Amniotic epithelial cell (primary cell): ENCODE measurements around the gene TEX19.

Experiments used
- DNase-seq: peaks from one replicate; pipeline ENCODE4 v3.0.0-alpha.2; 2010; ENCODE audit warnings: low read depth

The TEX19 gene

GRCh38 chr17:82358465-82359350, at the start of gene TEX19:
TSS of gene TEX19 (plus strand) at chr17:82359247. CDS start at chr17:82362151, 2,904 bp downstream.
- no peak for DNase-seq

GRCh38 chr17:82309656-82310570, 49.1 kb upstream of the TEX19 start:
- DNase-seq: no peak

GRCh38 chr17:82310877-82311276, 48.2 kb upstream of the TEX19 start:
- no peak for DNase-seq

GRCh38 chr17:82311971-82312370, 47.1 kb upstream of the TEX19 start:
- no peak for DNase-seq

- DNase-seq: no peak
These were observed 45.6 kb upstream of the TEX19 start for GRCh38 chr17:82313195-82314011.

- no peak for DNase-seq
These were observed 44.9 kb upstream of the TEX19 start for GRCh38 chr17:82314012-82314726.

GRCh38 chr17:82314727-82315605, 44.1 kb upstream of the TEX19 start:
- no peak for DNase-seq

- DNase-seq: no peak
These were observed 43.2 kb upstream of the TEX19 start for GRCh38 chr17:82315703-82316358.

GRCh38 chr17:82316651-82317393, 42.2 kb upstream of the TEX19 start:
- no peak for DNase-seq

GRCh38 chr17:82317394-82318168, 41.5 kb upstream of the TEX19 start, which contains the start of gene CD7:
TSS of gene CD7 (minus strand) at chr17:82317608. CDS start at chr17:82317495, 113 bp downstream.
- DNase-seq: no peak

- no peak for DNase-seq
These were observed 40.9 kb upstream of the TEX19 start for GRCh38 chr17:82318169-82318498.

- DNase-seq: no peak
These were observed 40.1 kb upstream of the TEX19 start for GRCh38 chr17:82318772-82319606.

GRCh38 chr17:82319619-82320062, 39.4 kb upstream of the TEX19 start:
- DNase-seq: no peak

GRCh38 chr17:82320140-82320840, 38.8 kb upstream of the TEX19 start:
- no peak for DNase-seq

- no peak for DNase-seq
These were observed 37.8 kb upstream of the TEX19 start for GRCh38 chr17:82320956-82321927.
